Muscle layer of duodenum (tissue), 2 donors: ENCODE results near the gene RNF7.

Experiments
- H3K27ac ChIP-seq: one replicate; pipeline ENCODE4 v1.7.0; 2013; ENCODE audit warnings: mild to moderate bottlenecking, low read length
- H3K27me3 ChIP-seq: one replicate; pipeline ENCODE4 v1.7.0; 2013; ENCODE audit warnings: low read depth, mild to moderate bottlenecking, control low read depth, low read length
- H3K36me3 ChIP-seq, 2 donors: one replicate each; pipeline ENCODE4 v1.7.0; 2013; ENCODE audit warnings: low read length in 2 of 2, control low read depth in 1 of 2, mild to moderate bottlenecking in 1 of 2; ENCODE audit not compliant: insufficient read depth in 2 of 2, control insufficient read depth in 1 of 2
- H3K4me1 ChIP-seq, 2 donors: one replicate each; pipeline ENCODE4 v1.7.0; 2013; ENCODE audit warnings: low read length in 2 of 2, mild to moderate bottlenecking in 2 of 2, control low read depth in 1 of 2, moderate library complexity in 1 of 2; ENCODE audit not compliant: insufficient read depth in 2 of 2, control insufficient read depth in 1 of 2
- H3K4me3 ChIP-seq, 2 donors: one replicate each; pipeline ENCODE4 v1.7.0; 2013; ENCODE audit warnings: low read length in 2 of 2, low read depth in 1 of 2, mild to moderate bottlenecking in 1 of 2
- H3K9me3 ChIP-seq, 2 donors: one replicate each; pipeline ENCODE4 v1.7.0; 2013; ENCODE audit warnings: low read length in 2 of 2, control low read depth in 1 of 2, mild to moderate bottlenecking in 1 of 2; ENCODE audit not compliant: control insufficient read depth in 1 of 2
- donor health status: healthy.

RNF7 gene

DNA sequence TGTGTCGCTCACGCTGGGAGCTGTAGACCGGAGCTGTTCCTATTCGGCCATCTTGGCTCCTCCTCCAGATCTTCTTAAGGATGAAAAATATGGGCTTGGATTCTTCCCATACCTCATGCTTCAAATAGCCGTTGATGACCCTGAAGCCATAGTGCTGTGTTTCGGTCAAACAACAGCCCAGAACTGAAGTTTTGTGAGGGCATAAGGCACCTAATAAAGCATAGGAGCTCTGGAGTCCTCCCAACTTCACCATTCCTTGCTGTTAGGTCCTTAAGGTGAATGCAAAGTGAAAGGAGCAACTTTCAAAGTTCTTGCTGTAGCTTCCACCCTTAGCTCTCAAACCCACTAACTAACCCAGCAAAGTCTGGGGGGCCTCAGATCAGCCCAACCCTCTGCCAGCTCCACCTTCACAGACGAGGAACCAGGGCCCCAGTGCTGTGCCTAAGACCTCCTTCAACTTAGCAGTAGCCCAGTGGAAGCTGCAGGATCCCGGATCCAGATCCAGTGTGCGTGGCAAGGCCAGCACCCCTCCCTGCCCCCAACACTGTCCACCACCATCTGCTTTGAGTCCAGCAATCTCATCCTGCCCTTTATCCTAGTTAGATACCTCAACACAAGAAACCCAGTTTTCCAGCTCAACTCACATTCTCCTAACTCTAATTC is 25.1 kb downstream of the RNF7 start, which contains the start of gene GRK7:
GRK7 (plus strand) TSS at position 321 of the 663 bp plus-strand sequence. CDS start 14,877 bp downstream, outside the sequence.
- Histone ChIP-seq H3K27me3 (no peaks in the 10 kb centered on the region), H3K4me1 (no peaks in the 10 kb centered on the region), H3K36me3 (no peaks in the 10 kb centered on the region), H3K4me3 (no peak within 1 kb of the TSS), H3K27ac (no peak within 1 kb of the TSS), H3K9me3 (no peaks in the 10 kb centered on the region)

- Histone ChIP-seq H3K27me3 (no peaks in the 10 kb centered on the region), H3K4me3 (no peak overlapping the region), H3K9me3 (no peaks in the 10 kb centered on the region), H3K4me1 (no peaks in the 10 kb centered on the region), H3K27ac (no peak overlapping the region), H3K36me3 (no peaks in the 10 kb centered on the region)
Observed at GRCh38 chr3:141764045-141764444, 25.9 kb downstream of the RNF7 start.

- Histone ChIP-seq H3K9me3 (no peaks in the 10 kb centered on the region), H3K4me3 (no peak overlapping the region), H3K4me1 (no peaks in the 10 kb centered on the region), H3K27ac (no peak overlapping the region), H3K27me3 (no peaks in the 10 kb centered on the region), H3K36me3 (no peaks in the 10 kb centered on the region)
Observed at GRCh38 chr3:141764465-141764864, 26.4 kb downstream of the RNF7 start.

DNA sequence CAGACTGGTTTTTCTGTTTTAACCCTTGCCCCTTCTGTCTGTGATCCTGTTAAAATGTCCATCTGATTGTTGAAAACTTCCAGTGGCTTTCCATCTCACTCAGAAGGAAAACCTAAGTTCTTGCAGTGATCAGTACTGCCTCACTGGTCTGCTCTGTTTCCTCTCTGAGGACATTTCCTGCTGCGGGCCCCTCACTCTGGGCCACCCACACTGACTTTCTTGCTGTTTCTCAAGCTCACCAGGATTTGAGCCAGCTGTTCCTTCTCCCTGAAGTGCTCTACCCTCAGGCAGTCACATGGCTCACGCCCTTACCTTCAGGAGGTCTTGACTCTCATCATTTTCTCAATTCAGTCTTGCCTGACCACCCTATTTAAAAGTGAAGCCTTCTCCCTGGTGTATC is 26.9 kb downstream of the RNF7 start:
- Histone ChIP-seq H3K4me1 (no peaks in the 10 kb centered on the region), H3K27me3 (no peaks in the 10 kb centered on the region)

GRCh38 chr3:141767066-141767465 is 29.0 kb downstream of the RNF7 start:
- no peaks in the 10 kb centered on the region for H3K9me3 ChIP-seq
- H3K27me3 ChIP-seq = no peaks in the 10 kb centered on the region
- no peak overlapping the region for H3K4me3 ChIP-seq
- H3K27ac ChIP-seq = no peak overlapping the region
- H3K36me3 ChIP-seq = no peaks in the 10 kb centered on the region
- H3K4me1 ChIP-seq = no peaks in the 10 kb centered on the region

More for the DNA sequence above, 26.9 kb downstream of the RNF7 start:
- Histone ChIP-seq H3K27ac (no peak overlapping the region), H3K36me3 (no peaks in the 10 kb centered on the region), H3K4me3 (no peak overlapping the region), H3K9me3 (no peaks in the 10 kb centered on the region)

DNA sequence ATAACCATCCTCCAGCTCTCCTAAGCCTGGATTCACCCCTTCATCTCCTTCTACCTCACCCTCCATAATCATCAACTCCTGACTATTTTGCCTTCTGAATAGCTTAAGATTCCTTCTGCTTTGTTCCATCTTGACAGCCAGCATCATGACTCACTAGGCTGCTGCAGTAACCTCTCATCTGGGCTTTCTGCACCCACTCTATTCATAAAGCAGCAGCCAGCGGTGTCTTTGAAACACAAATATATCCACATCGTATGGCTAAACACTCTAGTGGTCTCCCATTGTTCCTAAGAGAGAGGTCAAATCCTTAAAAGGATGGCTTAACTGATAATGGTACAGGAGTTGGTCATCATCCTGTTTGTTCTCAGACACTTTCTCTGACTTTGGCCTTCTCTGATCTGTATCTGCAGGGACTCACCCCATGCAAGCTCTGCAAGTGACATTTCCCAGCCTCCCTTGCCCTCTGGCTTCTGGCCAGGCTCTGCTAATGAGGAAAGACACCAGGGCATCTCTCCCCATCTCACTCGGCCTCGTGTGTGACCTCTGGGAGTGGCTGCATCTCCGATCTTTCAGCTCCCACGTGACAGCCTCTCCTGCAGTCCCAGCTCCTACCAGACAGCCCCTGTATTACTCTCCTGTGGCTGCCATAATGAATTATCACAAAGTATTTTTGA is 31.3 kb downstream of the RNF7 start:
- Histone ChIP-seq H3K27me3 (no peaks in the 10 kb centered on the region), H3K4me1 (no peaks in the 10 kb centered on the region), H3K36me3 (no peaks in the 10 kb centered on the region), H3K9me3 (no peaks in the 10 kb centered on the region), H3K27ac (no peak overlapping the region), H3K4me3 (no peak overlapping the region)

- Histone ChIP-seq H3K36me3 (no peaks in the 10 kb centered on the region), H3K4me3 (no peak overlapping the region), H3K27ac (no peak overlapping the region), H3K4me1 (no peaks in the 10 kb centered on the region), H3K27me3 (no peaks in the 10 kb centered on the region), H3K9me3 (no peaks in the 10 kb centered on the region)
Observed at GRCh38 chr3:141773676-141774075, 35.6 kb downstream of the RNF7 start.

DNA sequence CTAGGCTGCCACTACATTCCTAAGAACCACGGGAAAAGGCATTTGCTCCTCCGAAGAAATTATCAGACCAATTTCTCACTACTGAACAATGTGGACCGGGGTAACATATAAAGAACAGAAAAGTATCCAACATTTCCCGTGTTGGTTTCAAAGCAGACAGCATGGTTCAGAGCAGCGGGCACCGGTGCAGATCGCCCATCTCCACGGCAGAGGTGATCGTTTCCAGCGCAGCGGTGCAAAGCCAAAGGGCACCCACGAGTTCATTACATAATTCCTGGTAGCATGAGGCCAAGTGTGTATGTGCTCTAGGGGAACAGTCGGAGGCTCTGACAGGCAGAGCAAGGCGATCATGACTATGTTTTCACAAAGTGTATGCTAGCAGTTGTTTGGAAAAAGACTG is 38.3 kb downstream of the RNF7 start:
- H3K9me3 ChIP-seq = no peaks in the 10 kb centered on the region
- no peaks in the 10 kb centered on the region for H3K27me3 ChIP-seq
- H3K4me1 ChIP-seq = no peaks in the 10 kb centered on the region
- no peak overlapping the region for H3K27ac ChIP-seq
- no peak overlapping the region for H3K4me3 ChIP-seq
- no peaks in the 10 kb centered on the region for H3K36me3 ChIP-seq

DNA sequence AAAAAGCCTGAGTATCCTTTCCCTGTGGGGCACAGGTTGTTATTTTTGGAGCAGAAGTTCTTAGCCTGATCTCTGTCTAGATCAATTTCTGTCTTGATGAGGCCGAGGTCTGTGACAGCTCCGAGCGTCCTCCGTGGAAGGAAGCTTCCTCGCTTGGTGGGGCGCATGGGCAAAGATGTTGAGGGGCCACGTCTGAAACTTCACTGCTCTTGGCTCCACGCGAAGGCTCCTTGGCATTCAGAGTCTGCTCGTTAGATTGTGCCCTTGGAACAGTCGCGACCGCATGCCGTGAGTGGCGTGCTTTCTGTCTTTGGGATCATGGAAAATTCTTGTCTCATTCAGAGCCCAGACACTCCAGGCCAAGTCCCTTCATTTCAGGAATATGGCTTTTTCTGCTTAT is 38.8 kb downstream of the RNF7 start:
- no peak overlapping the region for H3K4me3 ChIP-seq
- H3K27me3 ChIP-seq = no peaks in the 10 kb centered on the region
- H3K4me1 ChIP-seq = no peaks in the 10 kb centered on the region
- H3K27ac ChIP-seq = no peak overlapping the region
- no peaks in the 10 kb centered on the region for H3K9me3 ChIP-seq
- H3K36me3 ChIP-seq = no peaks in the 10 kb centered on the region

DNA sequence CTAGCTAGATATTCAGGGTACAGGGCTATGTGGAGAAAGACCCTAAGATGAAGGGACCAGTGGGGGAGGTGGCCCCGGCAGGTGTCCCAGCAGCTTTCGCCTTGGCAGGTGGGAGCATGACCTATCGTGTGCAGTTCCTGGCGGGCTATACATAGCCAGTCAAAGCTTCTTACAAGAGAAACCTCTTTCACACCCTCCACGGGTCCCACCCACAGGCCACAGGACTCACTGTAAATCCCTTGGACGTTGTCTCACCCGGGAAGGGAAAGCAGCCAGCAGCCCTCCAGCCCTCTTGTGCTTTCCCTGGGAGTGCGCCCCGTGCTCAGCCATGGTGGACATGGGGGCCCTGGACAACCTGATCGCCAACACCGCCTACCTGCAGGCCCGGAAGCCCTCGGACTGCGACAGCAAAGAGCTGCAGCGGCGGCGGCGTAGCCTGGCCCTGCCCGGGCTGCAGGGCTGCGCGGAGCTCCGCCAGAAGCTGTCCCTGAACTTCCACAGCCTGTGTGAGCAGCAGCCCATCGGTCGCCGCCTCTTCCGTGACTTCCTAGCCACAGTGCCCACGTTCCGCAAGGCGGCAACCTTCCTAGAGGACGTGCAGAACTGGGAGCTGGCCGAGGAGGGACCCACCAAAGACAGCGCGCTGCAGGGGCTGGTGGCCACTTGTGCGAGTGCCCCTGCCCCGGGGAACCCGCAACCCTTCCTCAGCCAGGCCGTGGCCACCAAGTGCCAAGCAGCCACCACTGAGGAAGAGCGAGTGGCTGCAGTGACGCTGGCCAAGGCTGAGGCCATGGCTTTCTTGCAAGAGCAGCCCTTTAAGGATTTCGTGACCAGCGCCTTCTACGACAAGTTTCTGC is 40.1 kb downstream of the RNF7 start:
- H3K4me1 ChIP-seq = no peaks in the 10 kb centered on the region
- H3K4me3 ChIP-seq = no peak overlapping the region
- no peak overlapping the region for H3K27ac ChIP-seq
- H3K9me3 ChIP-seq = no peaks in the 10 kb centered on the region
- H3K36me3 ChIP-seq = no peaks in the 10 kb centered on the region
- H3K27me3 ChIP-seq = no peaks in the 10 kb centered on the region

- no peaks in the 10 kb centered on the region for H3K36me3 ChIP-seq
- H3K27me3 ChIP-seq = no peaks in the 10 kb centered on the region
- no peak overlapping the region for H3K27ac ChIP-seq
- no peaks in the 10 kb centered on the region for H3K4me1 ChIP-seq
- no peak overlapping the region for H3K4me3 ChIP-seq
- H3K9me3 ChIP-seq = no peaks in the 10 kb centered on the region
Observed at GRCh38 chr3:141779667-141780066, 41.6 kb downstream of the RNF7 start.
